ENCODE data around the gene TSGA10IP. TPM values are rescaled to one million over a fixed set of nuclear protein-coding genes. Genes with fewer than 3 reads are reported as not detected.

TSGA10IP gene
- total RNA-seq, 2 experiments from 2014 or later = not detected

DNA sequence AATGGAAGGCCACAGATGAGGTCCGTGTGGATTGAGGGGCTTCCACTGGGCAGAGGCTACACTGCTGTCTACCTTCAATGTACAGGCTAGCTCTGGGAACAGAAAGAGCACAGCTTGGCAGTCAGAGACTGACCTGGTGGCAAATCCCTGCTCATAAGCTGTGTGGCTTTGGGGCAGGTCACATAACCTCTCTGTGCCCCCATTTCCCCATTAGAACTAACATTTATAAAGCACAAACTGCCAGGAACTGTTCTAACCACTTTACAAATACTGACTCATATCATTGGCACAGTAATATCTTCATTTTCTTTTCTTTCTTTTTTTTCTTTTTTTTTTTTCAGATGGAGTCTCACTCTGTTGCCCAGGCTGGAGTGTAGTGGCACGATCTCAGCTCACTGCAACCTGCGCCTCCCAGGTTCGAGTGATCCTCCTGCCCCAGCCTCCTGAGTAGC is 48.2 kb upstream of the TSGA10IP start:
- ATAC-seq (ENCODE audit: poor library complexity) = no peak
- Mint-ChIP-seq H3K27ac (no peak overlapping the region), H3K4me3 (peak overlapping the region; percentile 34), H3K9me3 (no peaks in the 10 kb centered on the region), H3K27me3 (peaks cover 8% of the 10 kb centered on the region), H3K36me3 (ENCODE audit: low read depth) (no peaks in the 10 kb centered on the region), H3K4me1 (ENCODE audit: low read depth) (peaks cover 29% of the 10 kb centered on the region)
- TF ChIP-seq, protein P1, sequence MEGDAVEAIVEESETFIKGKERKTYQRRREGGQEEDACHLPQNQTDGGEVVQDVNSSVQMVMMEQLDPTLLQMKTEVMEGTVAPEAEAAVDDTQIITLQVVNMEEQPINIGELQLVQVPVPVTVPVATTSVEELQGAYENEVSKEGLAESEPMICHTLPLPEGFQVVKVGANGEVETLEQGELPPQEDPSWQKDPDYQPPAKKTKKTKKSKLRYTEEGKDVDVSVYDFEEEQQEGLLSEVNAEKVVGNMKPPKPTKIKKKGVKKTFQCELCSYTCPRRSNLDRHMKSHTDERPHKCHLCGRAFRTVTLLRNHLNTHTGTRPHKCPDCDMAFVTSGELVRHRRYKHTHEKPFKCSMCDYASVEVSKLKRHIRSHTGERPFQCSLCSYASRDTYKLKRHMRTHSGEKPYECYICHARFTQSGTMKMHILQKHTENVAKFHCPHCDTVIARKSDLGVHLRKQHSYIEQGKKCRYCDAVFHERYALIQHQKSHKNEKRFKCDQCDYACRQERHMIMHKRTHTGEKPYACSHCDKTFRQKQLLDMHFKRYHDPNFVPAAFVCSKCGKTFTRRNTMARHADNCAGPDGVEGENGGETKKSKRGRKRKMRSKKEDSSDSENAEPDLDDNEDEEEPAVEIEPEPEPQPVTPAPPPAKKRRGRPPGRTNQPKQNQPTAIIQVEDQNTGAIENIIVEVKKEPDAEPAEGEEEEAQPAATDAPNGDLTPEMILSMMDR (IDR thresholded peaks at IDR 0.05) = no peak
- peaks cover 0 to 7% of the 10 kb centered on the region in 2 experiments for H3K9me3 ChIP-seq (ENCODE audit: control insufficient read depth in 1 of 2, insufficient read depth in 1 of 2, low read length in 2 of 2)
- no peak overlapping the region for H3K4me3 ChIP-seq (ENCODE audit: low read length)
- no peak overlapping the region for H3K27ac ChIP-seq (ENCODE audit: low read depth in 1 of 2, low read length in 2 of 2)
- DNase-seq = no peak
- peaks cover 55% of the 10 kb centered on the region for H3K4me1 ChIP-seq (ENCODE audit: insufficient read depth, low read length)
- ChIA-PET POLR2A (no interaction called here), CTCF (interaction anchor here (2.4 to 3.9 kb wide), 2 partner anchors 8 to 12 kb away, joined by 17 to 37 read pairs; partner anchors contain the start of genes CCDC85B and FIBP)
- peaks cover 9 to 12% of the 10 kb centered on the region in 2 experiments for H3K27me3 ChIP-seq (ENCODE audit: control insufficient read depth in 1 of 2, insufficient read depth in 2 of 2, low read length in 2 of 2)
- H3K36me3 ChIP-seq (ENCODE audit: insufficient read depth, low read length) = no peaks in the 10 kb centered on the region
- intact Hi-C loops (cut with DNase I, micrococcal nuclease) = no loop called here

DNA sequence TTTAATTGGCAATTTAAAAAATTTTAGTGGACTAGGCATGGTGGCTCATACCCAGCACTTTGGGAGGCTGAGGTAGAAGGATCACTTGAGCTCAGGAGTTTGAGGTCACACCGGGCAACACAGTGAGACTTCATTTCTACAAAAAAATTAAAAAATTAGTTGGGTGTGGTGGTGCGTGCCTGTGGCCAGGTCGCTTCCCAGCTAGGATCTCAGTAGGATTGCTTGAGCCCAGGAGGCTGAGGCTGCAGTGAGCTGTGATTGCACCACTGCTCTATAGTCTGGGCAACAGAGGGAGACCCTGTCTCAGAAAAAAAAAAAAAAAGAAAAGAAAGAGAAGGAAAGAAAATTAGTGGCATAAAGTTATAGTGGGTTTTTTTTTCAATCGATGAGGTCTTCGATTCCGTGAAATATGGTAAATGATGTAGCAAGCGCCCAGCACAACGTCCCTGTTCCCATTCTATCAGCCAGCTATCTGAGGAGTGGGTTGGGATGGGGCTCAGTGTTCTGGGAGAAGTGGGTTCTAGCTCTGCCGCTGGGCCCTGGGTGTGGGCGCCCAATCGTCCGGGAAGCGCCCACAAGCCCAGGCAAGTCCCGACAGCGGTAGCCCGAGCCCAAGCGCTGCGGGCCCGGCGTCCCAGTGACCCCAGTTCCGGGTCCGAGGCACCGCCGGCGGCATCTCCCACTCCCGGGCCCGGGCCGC is 46.5 kb upstream of the TSGA10IP start:
- H3K4me3 Mint-ChIP-seq = peak overlapping the region; percentile 62
- peak overlapping the region; percentile 39 for H3K27ac Mint-ChIP-seq
- Histone ChIP-seq H3K27ac (ENCODE audit: low read depth in 1 of 2, low read length in 2 of 2) (no peak overlapping the region), H3K36me3 (ENCODE audit: insufficient read depth, low read length) (no peaks in the 10 kb centered on the region), H3K27me3 (ENCODE audit: control insufficient read depth in 1 of 2, insufficient read depth in 2 of 2, low read length in 2 of 2) (peaks cover 9 to 12% of the 10 kb centered on the region in 2 experiments), H3K4me1 (ENCODE audit: insufficient read depth, low read length) (peaks cover 37% of the 10 kb centered on the region), H3K4me3 (ENCODE audit: low read length) (peak overlapping the region; percentile 36), H3K9me3 (ENCODE audit: control insufficient read depth in 1 of 2, insufficient read depth in 1 of 2, low read length in 2 of 2) (peaks cover 0 to 7% of the 10 kb centered on the region in 2 experiments)
- ChIA-PET CTCF (interaction anchor here (0.7 to 3.9 kb wide), 5 partner anchors 9 to 426 kb away, joined by 3 to 37 read pairs (median 3); partner anchors contain the start of genes AP5B1, CCDC85B, FIBP and MUS81), POLR2A (interaction anchor here (0.5 to 5.3 kb wide), 6 partner anchors 9 to 303 kb away, joined by 3 to 80 read pairs (median 4); partner anchors contain the start of genes C11orf68, CCDC85B and FIBP)
- TF ChIP-seq, protein P1 (IDR thresholded peaks at IDR 0.05) = no peak
- H3K9me3 Mint-ChIP-seq = no peaks in the 10 kb centered on the region
- intact Hi-C loops (cut with DNase I, micrococcal nuclease) = no loop called here
- peaks cover 12% of the 10 kb centered on the region for H3K4me1 Mint-ChIP-seq (ENCODE audit: low read depth)
- H3K36me3 Mint-ChIP-seq (ENCODE audit: low read depth) = no peaks in the 10 kb centered on the region
- DNase-seq (no peak), ATAC-seq (ENCODE audit: poor library complexity) (no peak)
- H3K27me3 Mint-ChIP-seq = peaks cover 14% of the 10 kb centered on the region

DNA sequence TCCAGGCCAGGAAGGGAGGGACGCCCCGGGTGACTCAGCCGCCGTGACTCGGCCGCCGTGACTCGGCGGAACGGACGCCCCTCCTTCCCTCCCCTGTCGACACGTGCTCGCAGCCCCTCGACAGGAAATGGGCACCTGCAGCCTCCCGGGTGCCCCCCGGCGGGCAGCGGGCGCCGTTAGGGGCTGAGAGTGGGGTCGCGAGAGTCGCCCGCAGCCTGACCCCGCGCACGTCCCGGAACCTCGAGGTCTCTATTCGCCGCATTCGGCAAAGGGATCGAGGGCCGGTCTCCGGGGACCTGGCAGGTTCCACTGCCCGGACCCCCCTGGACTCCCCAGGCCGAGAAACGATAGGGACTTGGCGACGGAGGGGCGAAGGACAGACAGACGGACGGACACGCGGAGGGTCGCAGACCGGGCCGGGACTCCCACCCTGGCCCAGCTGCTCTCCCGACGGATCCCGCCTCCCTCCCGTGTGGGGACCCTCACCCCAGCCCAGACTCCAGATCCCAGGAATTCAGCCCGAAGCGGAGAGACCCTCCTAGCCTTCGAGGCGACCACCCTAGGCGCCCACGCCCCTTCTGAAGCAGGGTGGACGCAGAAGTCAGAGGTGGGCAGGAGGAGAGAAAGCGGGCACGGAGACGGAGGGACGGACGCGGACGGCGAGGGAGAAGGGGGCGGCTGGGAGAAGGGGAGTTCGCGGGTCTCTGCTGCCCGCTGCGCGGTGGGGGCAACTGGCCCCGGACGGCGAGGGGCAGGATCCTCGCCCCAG is 45.7 kb upstream of the TSGA10IP start:
- no peak for ATAC-seq (ENCODE audit: poor library complexity)
- peak overlapping the region; percentile 36 for H3K4me3 ChIP-seq (ENCODE audit: low read length)
- H3K27me3 Mint-ChIP-seq = peaks cover 18% of the 10 kb centered on the region
- no peak overlapping the region for H3K27ac ChIP-seq (ENCODE audit: low read depth in 1 of 2, low read length in 2 of 2)
- peak in 7 of 14 experiments; percentile 35 to 75 (median 63) for DNase-seq
- H3K4me1 ChIP-seq (ENCODE audit: insufficient read depth, low read length) = peaks cover 30% of the 10 kb centered on the region
- intact Hi-C loops (cut with DNase I, micrococcal nuclease) = loop anchor here (1.0 kb wide), 2 partner anchors 9 to 20 kb away; partner anchors contain the start of genes C11orf68 (in 2 of the 2), CCDC85B (in 2 of the 2) and DRAP1 (in 2 of the 2)
- peaks cover 5% of the 10 kb centered on the region for H3K4me1 Mint-ChIP-seq (ENCODE audit: low read depth)
- H3K27me3 ChIP-seq (ENCODE audit: control insufficient read depth in 1 of 2, insufficient read depth in 2 of 2, low read length in 2 of 2) = peaks cover 9 to 12% of the 10 kb centered on the region in 2 experiments
- no peaks in the 10 kb centered on the region for H3K36me3 ChIP-seq (ENCODE audit: insufficient read depth, low read length)
- TF ChIP-seq, protein P1 (IDR thresholded peaks at IDR 0.05) = no peak
- CTCF ChIA-PET = interaction anchor here (0.7 to 3.9 kb wide), 7 partner anchors 9 to 427 kb away, joined by 3 to 37 read pairs (median 17); partner anchors contain the start of genes AP5B1, CCDC85B, FIBP and MUS81
- no peaks in the 10 kb centered on the region for H3K9me3 Mint-ChIP-seq
- POLR2A ChIA-PET = interaction anchor here (0.5 to 5.3 kb wide), 8 partner anchors 10 to 303 kb away, joined by 3 to 80 read pairs (median 4); partner anchors contain the start of genes C11orf68, CCDC85B and FIBP
- H3K27ac Mint-ChIP-seq = no peak overlapping the region
- H3K4me3 Mint-ChIP-seq = peak overlapping the region; percentile 48
- H3K9me3 ChIP-seq (ENCODE audit: control insufficient read depth in 1 of 2, insufficient read depth in 1 of 2, low read length in 2 of 2) = peaks cover 0 to 7% of the 10 kb centered on the region in 2 experiments
- no peaks in the 10 kb centered on the region for H3K36me3 Mint-ChIP-seq (ENCODE audit: low read depth)
